K562 (cell line): ENCODE measurements around the gene C1QTNF12. TPM values are rescaled to one million over a fixed set of nuclear protein-coding genes. Genes with fewer than 3 reads are reported as not detected.

Experiments used
- HMG20A ChIP-seq: fragments of 450-650 bp; formaldehyde crosslinking; conservative IDR thresholded peaks from 2 replicates; pipeline ENCODE4 v1.4.0; 2020; ENCODE audit warnings: mild to moderate bottlenecking, mixed read lengths
- PHF8 ChIP-seq: fragments of 200-600 bp; sonication (generic); IDR thresholded peaks from 2 replicates; pipeline ENCODE4 v1.6.1; 2012; ENCODE audit warnings: mixed run types, mild to moderate bottlenecking, inconsistent platforms, low read length, moderate library complexity, borderline replicate concordance
- RBFOX2 ChIP-seq: fragments of 200-400 bp; formaldehyde crosslinking; IDR thresholded peaks from 2 replicates; pipeline ENCODE4 v1.6.1; 2017; ENCODE audit warnings: low read depth, mild to moderate bottlenecking, low read length, moderate library complexity
- TOE1 ChIP-seq, 2 experiments: fragments of 450-650 bp in 1 of 2; sonication (generic) in 1 of 2; formaldehyde crosslinking in 1 of 2; IDR thresholded peaks; 2 replicates each; pipeline versions ENCODE4 v1.7.1 to v1.8.0; 2016 to 2022; ENCODE audit warnings: borderline replicate concordance in 2 of 2, mild to moderate bottlenecking in 2 of 2, antibody characterized with exemption in 1 of 2, inconsistent platforms in 1 of 2, low read depth in 1 of 2, missing genetic modification reagents in 1 of 2, moderate library complexity in 1 of 2
- ZNF212 ChIP-seq: fragments of 450-650 bp; formaldehyde crosslinking; IDR thresholded peaks from 2 replicates; pipeline ENCODE4 v1.4.0; 2020; ENCODE audit warnings: mild to moderate bottlenecking
- ZNF263 ChIP-seq: sonication (generic); formaldehyde crosslinking; IDR thresholded peaks from 2 replicates; pipeline ENCODE4 v1.8.0; 2022; ENCODE audit warnings: mild to moderate bottlenecking, missing genetic modification reagents, borderline replicate concordance
- ZNF41 ChIP-seq: fragments of 250-450 bp; sonication (Bioruptor Pico); conservative IDR thresholded peaks from 2 replicates; pipeline ENCODE4 v1.4.0; 2020; ENCODE audit warnings: mild to moderate bottlenecking
- polyA plus RNA-seq, 8 experiments: library from polyadenylated mRNA; depleted of rRNA in 4 of 8; stranded (reverse) in 5 of 8; unstranded in 3 of 8; fragments of >200 nt; fragmentation: Nextera tagmentation in 2 of 8; fragmentation: Illumina TruSeq in 1 of 8; extraction: Ambion mirVana in 2 of 8; extraction: Trizol in 1 of 8; gene quantifications; 2 replicates each; pipeline versions ENCODE4 v1.2.1 to v1.2.3, GENCODE V29; 2011 to 2014; ENCODE audit warnings: inconsistent platforms in 1 of 8, missing spikeins in 1 of 8
- total RNA-seq, 7 experiments: library from RNA; depleted of rRNA in 6 of 7; stranded (reverse); fragments of >200 nt in 6 of 7; fragmentation: Illumina TruSeq in 2 of 7; extraction: Trizol in 2 of 7; gene quantifications; 2 replicates each; pipeline versions ENCODE4 v1.2.1 to v1.2.3, GENCODE V29; 2011 to 2021; ENCODE audit warnings: low replicate concordance in 1 of 7
- TF ChIP-seq, protein P1 (sequence below): sonication (generic); formaldehyde crosslinking; IDR thresholded peaks from 2 replicates; pipeline ENCODE4 v1.8.0; 2022; ENCODE audit warnings: missing genetic modification reagents, mild to moderate bottlenecking, moderate library complexity, borderline replicate concordance
- TF ChIP-seq, protein P2 (sequence below): sonication (generic); formaldehyde crosslinking; IDR thresholded peaks from 2 replicates; pipeline ENCODE4 v1.5.0; 2020; ENCODE audit warnings: missing genetic modification reagents
- TF ChIP-seq, protein P3 (sequence below): fragments of 450-650 bp; formaldehyde crosslinking; IDR thresholded peaks from 2 replicates; pipeline ENCODE4 v1.4.0; 2022; ENCODE audit warnings: missing genetic modification characterization
- TF ChIP-seq, protein P4 (sequence below): fragments of 250-450 bp; sonication (Bioruptor Pico); IDR thresholded peaks from 2 replicates; pipeline ENCODE4 v1.8.0; 2022; ENCODE audit warnings: inconsistent platforms, mild to moderate bottlenecking, moderate library complexity, borderline replicate concordance
- TF ChIP-seq, protein P5 (sequence below): fragments of 200-800 bp; sonication (Bioruptor generic); IDR thresholded peaks from 2 replicates; pipeline ENCODE4 v1.6.1; 2016; ENCODE audit warnings: missing genetic modification characterization, missing compliant biosample characterization
- TF ChIP-seq, protein P6 (sequence below): fragments of 200-800 bp; sonication (Bioruptor generic); IDR thresholded peaks from 2 replicates; pipeline ENCODE4 v1.6.1; 2017; ENCODE audit warnings: missing genetic modification characterization, missing compliant biosample characterization

Gene C1QTNF12
- total and polyA plus RNA-seq, 9 of the 15 experiments (the other 6 are each of a cell fraction or from before 2014, with no cell fraction given), result 0.11 to 4.3 (median 0.93) TPM; not detected in 3

DNA sequence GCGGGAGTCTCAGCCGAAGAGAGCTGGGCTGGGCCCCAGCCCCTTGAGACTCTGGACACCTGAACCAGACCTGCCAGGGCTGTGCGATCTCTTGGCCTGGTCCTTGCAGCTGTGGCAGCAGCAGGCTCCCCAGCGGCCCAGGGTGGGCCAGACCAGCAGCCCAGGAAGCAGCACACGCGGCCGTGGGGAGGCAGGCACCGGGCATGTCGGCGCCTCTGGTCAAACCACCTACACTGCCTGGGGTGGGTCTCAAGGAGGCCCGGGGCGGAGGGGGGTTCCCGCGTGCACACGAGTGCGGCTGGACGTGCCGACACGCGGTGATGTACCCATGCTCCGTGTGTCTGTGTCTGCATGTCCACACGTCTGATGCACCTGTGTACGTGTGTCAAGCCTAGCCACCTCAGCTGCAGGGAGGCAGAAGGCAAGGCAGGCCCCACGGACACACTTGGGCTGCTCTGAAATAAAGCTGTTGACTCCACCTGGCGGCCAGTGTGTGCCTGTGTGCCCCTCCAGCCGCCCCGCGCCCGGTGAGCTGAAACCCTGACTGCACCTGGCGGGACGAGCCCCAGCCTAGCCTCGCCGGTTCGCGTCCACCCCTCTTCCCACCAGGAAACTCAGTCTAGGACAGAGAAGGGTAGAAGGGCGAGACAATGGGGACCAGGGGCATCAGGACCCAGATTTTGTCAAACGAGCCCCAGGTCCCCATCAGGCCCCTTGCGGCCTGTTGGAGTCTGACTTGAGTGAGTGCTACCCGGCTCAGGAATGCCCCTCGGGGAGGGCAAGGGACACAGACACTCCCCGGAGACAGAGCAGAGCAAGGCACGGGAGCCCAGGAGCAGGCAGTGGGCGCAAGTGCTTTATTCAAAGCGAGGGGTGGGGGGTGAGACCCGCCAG is 45.3 kb upstream of the C1QTNF12 start (continued):
- TF ChIP-seq, protein P1, sequence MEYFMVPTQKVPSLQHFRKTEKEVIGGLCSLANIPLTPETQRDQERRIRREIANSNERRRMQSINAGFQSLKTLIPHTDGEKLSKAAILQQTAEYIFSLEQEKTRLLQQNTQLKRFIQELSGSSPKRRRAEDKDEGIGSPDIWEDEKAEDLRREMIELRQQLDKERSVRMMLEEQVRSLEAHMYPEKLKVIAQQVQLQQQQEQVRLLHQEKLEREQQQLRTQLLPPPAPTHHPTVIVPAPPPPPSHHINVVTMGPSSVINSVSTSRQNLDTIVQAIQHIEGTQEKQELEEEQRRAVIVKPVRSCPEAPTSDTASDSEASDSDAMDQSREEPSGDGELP, result peak; percentile 41; the same call in 1 of the 2 replicates
- TF ChIP-seq TOE1 (IDR thresholded peaks at IDR 0.05; ENCODE audit: borderline replicate concordance) (no peak), TOE1 (CRISPR knock-in tag; IDR thresholded peaks at IDR 0.05; ENCODE audit: borderline replicate concordance, low read depth) (no peak), HMG20A (CRISPR knock-in tag) (no peak), PHF8 (no peak), ZNF41 (no peak), ZNF212 (CRISPR knock-in tag) (no peak), ZNF263 (0 out of 2 replicates have a peak, but pooled peaks have one; percentile 28), RBFOX2 (0 out of 2 replicates have a peak, but pooled peaks have one; percentile 14)
- TF ChIP-seq, protein P2, sequence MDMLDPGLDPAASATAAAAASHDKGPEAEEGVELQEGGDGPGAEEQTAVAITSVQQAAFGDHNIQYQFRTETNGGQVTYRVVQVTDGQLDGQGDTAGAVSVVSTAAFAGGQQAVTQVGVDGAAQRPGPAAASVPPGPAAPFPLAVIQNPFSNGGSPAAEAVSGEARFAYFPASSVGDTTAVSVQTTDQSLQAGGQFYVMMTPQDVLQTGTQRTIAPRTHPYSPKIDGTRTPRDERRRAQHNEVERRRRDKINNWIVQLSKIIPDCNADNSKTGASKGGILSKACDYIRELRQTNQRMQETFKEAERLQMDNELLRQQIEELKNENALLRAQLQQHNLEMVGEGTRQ (CRISPR knock-in tag), result 0 out of 2 replicates have a peak, but pooled peaks have one; percentile 2
- TF ChIP-seq, protein P3, sequence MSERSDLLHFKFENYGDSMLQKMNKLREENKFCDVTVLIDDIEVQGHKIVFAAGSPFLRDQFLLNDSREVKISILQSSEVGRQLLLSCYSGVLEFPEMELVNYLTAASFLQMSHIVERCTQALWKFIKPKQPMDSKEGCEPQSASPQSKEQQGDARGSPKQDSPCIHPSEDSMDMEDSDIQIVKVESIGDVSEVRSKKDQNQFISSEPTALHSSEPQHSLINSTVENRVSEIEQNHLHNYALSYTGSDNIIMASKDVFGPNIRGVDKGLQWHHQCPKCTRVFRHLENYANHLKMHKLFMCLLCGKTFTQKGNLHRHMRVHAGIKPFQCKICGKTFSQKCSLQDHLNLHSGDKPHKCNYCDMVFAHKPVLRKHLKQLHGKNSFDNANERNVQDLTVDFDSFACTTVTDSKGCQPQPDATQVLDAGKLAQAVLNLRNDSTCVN (CRISPR knock-in tag), result no peak
- TF ChIP-seq, protein P4, sequence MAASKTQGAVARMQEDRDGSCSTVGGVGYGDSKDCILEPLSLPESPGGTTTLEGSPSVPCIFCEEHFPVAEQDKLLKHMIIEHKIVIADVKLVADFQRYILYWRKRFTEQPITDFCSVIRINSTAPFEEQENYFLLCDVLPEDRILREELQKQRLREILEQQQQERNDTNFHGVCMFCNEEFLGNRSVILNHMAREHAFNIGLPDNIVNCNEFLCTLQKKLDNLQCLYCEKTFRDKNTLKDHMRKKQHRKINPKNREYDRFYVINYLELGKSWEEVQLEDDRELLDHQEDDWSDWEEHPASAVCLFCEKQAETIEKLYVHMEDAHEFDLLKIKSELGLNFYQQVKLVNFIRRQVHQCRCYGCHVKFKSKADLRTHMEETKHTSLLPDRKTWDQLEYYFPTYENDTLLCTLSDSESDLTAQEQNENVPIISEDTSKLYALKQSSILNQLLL (CRISPR knock-in tag), result no peak
- TF ChIP-seq, protein P5, sequence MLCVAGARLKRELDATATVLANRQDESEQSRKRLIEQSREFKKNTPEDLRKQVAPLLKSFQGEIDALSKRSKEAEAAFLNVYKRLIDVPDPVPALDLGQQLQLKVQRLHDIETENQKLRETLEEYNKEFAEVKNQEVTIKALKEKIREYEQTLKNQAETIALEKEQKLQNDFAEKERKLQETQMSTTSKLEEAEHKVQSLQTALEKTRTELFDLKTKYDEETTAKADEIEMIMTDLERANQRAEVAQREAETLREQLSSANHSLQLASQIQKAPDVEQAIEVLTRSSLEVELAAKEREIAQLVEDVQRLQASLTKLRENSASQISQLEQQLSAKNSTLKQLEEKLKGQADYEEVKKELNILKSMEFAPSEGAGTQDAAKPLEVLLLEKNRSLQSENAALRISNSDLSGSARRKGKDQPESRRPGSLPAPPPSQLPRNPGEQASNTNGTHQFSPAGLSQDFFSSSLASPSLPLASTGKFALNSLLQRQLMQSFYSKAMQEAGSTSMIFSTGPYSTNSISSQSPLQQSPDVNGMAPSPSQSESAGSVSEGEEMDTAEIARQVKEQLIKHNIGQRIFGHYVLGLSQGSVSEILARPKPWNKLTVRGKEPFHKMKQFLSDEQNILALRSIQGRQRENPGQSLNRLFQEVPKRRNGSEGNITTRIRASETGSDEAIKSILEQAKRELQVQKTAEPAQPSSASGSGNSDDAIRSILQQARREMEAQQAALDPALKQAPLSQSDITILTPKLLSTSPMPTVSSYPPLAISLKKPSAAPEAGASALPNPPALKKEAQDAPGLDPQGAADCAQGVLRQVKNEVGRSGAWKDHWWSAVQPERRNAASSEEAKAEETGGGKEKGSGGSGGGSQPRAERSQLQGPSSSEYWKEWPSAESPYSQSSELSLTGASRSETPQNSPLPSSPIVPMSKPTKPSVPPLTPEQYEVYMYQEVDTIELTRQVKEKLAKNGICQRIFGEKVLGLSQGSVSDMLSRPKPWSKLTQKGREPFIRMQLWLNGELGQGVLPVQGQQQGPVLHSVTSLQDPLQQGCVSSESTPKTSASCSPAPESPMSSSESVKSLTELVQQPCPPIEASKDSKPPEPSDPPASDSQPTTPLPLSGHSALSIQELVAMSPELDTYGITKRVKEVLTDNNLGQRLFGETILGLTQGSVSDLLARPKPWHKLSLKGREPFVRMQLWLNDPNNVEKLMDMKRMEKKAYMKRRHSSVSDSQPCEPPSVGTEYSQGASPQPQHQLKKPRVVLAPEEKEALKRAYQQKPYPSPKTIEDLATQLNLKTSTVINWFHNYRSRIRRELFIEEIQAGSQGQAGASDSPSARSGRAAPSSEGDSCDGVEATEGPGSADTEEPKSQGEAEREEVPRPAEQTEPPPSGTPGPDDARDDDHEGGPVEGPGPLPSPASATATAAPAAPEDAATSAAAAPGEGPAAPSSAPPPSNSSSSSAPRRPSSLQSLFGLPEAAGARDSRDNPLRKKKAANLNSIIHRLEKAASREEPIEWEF (CRISPR knock-in tag), result no peak
- TF ChIP-seq, protein P6, sequence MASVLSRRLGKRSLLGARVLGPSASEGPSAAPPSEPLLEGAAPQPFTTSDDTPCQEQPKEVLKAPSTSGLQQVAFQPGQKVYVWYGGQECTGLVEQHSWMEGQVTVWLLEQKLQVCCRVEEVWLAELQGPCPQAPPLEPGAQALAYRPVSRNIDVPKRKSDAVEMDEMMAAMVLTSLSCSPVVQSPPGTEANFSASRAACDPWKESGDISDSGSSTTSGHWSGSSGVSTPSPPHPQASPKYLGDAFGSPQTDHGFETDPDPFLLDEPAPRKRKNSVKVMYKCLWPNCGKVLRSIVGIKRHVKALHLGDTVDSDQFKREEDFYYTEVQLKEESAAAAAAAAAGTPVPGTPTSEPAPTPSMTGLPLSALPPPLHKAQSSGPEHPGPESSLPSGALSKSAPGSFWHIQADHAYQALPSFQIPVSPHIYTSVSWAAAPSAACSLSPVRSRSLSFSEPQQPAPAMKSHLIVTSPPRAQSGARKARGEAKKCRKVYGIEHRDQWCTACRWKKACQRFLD (CRISPR knock-in tag), result no peak
